ENCODE results near the gene YEATS2. TPM values are rescaled to one million over a fixed set of nuclear protein-coding genes. Genes with fewer than 3 reads are reported as not detected.

Gene YEATS2
- total RNA-seq, 1 donor from 2014 or later, result 61.9 TPM

DNA sequence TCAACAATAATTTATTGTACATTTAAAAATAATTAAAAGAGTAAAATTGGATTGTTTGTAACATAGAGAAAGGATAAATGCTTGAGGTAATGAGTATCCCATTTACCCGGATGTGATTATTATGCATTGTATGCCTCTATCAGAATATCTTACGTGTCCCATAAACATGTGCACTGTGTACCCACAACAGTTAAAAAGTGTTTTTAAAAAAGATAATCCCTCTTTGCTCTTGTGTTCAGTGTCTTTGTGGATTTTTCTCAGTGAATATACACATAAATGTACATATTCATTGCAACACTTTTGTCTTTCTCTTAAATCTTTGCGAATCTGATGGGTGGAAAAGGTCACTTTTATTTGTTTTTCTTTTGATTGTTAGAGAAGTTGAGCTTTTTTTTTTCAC lies 20.4 kb downstream of the YEATS2 start:
- peaks cover 19% of the 10 kb centered on the region for H3K36me3 Mint-ChIP-seq (ENCODE audit: low read depth)
- TF ChIP-seq, protein P1, sequence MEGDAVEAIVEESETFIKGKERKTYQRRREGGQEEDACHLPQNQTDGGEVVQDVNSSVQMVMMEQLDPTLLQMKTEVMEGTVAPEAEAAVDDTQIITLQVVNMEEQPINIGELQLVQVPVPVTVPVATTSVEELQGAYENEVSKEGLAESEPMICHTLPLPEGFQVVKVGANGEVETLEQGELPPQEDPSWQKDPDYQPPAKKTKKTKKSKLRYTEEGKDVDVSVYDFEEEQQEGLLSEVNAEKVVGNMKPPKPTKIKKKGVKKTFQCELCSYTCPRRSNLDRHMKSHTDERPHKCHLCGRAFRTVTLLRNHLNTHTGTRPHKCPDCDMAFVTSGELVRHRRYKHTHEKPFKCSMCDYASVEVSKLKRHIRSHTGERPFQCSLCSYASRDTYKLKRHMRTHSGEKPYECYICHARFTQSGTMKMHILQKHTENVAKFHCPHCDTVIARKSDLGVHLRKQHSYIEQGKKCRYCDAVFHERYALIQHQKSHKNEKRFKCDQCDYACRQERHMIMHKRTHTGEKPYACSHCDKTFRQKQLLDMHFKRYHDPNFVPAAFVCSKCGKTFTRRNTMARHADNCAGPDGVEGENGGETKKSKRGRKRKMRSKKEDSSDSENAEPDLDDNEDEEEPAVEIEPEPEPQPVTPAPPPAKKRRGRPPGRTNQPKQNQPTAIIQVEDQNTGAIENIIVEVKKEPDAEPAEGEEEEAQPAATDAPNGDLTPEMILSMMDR (conservative IDR thresholded peaks at IDR 0.05), result no peak
- DNase-seq (ENCODE audit: low read depth, low spot score), result no peak
- H3K4me1 Mint-ChIP-seq, result peaks cover 11% of the 10 kb centered on the region
- no peak overlapping the region for H3K27ac Mint-ChIP-seq (ENCODE audit: unreplicated experiment)
- no peak overlapping the region for H3K4me3 Mint-ChIP-seq
- H3K9me3 Mint-ChIP-seq, result no peaks in the 10 kb centered on the region
- H3K27me3 Mint-ChIP-seq (ENCODE audit: low read depth), result no peaks in the 10 kb centered on the region

DNA sequence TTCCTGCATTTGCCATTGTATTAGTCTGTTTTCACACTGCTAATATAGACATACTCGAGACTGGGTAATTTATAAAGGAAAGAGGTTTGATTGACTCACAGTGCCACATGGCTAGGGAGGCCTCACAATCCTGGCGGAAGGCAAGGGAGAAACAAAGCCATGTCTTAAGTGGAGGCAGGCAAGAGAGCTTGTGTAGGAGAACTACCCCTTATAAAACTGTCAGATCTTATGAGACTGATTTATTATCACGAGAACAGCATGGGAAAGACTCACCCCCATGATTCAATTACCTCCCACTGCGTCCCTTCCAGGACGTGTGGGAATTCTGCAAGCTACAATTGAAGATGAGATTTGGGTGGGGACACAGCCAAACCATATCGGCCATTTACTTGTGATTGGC lies 27.8 kb downstream of the YEATS2 start:
- Mint-ChIP-seq H3K27ac (ENCODE audit: unreplicated experiment) (peak overlapping the region; percentile 75), H3K36me3 (ENCODE audit: low read depth) (peaks cover 46% of the 10 kb centered on the region), H3K27me3 (ENCODE audit: low read depth) (no peaks in the 10 kb centered on the region), H3K4me1 (no peaks in the 10 kb centered on the region), H3K9me3 (no peaks in the 10 kb centered on the region), H3K4me3 (no peak overlapping the region)
- TF ChIP-seq, protein P1 (conservative IDR thresholded peaks at IDR 0.05), result no peak
- DNase-seq (ENCODE audit: low read depth, low spot score), result no peak

DNA sequence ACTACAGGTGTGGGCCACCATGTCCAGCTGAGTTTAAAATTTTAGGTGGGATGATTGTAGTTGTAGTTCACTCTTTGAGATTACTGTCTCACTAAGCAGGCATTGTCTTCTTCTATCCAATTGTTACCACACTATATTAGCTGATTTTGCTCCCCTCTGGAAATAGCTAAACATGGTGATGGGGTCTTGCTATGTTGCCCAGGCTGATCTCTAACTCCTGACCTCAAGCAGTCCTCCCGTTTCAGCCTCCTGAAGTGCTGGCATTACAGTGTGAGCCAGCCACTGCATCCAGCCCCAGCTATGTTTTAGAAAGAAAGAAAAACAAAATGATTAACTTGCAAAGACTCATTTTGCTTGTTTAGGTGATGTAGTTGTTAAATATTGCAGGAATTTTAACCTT lies 30.6 kb downstream of the YEATS2 start:
- TF ChIP-seq, protein P1 (conservative IDR thresholded peaks at IDR 0.05), result no peak
- H3K27ac Mint-ChIP-seq (ENCODE audit: unreplicated experiment), result no peak overlapping the region
- H3K4me3 Mint-ChIP-seq, result no peak overlapping the region
- no peaks in the 10 kb centered on the region for H3K27me3 Mint-ChIP-seq (ENCODE audit: low read depth)
- H3K9me3 Mint-ChIP-seq, result no peaks in the 10 kb centered on the region
- H3K36me3 Mint-ChIP-seq (ENCODE audit: low read depth), result peaks cover 43% of the 10 kb centered on the region
- H3K4me1 Mint-ChIP-seq, result no peaks in the 10 kb centered on the region
- no peak for DNase-seq (ENCODE audit: low read depth, low spot score)

DNA sequence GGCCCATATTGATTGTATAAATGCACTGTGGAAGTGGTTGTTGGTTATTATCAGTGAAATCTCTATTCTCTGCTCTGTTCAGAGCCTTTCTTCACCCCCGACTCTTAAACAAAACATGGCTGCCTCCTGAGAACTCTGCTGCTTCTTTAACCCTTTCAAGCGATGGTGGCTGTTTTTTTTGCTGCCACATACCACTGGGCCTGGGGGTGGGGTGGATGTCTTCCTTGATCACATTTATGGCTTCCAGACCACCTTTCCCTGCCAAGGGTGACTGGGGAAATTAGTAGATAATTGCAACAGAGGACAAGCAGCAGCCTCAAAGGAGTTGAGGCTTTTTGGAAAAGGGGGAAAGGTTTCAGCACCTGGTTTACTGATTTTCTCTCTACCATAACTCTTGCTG lies 32.8 kb downstream of the YEATS2 start:
- Mint-ChIP-seq H3K4me1 (peaks cover 5% of the 10 kb centered on the region), H3K4me3 (no peak overlapping the region), H3K36me3 (ENCODE audit: low read depth) (peaks cover 48% of the 10 kb centered on the region), H3K9me3 (no peaks in the 10 kb centered on the region), H3K27me3 (ENCODE audit: low read depth) (no peaks in the 10 kb centered on the region), H3K27ac (ENCODE audit: unreplicated experiment) (peak overlapping the region; percentile 55)
- TF ChIP-seq, protein P1 (conservative IDR thresholded peaks at IDR 0.05), result no peak
- no peak for DNase-seq (ENCODE audit: low read depth, low spot score)

DNA sequence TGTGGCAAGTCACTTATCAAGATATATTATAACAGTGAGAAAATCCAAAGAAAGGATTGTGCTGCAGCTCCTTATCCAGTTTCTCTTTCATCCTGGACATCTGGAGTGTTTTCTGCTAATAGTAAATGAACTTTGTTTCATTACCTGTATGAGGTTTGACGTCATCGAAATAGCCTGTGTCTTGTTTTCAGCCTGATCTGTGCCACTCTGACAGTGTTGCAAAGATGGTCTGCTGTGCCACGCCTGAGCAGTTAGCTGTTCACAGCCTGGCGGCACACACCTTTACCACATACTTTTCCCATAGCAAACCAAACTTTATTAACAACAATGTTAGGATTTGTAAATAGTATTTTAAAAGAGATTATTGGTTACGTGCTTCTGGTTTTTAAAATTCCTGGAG lies 34.0 kb downstream of the YEATS2 start:
- no peaks in the 10 kb centered on the region for H3K9me3 Mint-ChIP-seq
- H3K4me3 Mint-ChIP-seq, result no peak overlapping the region
- peaks cover 36% of the 10 kb centered on the region for H3K36me3 Mint-ChIP-seq (ENCODE audit: low read depth)
- peaks cover 7% of the 10 kb centered on the region for H3K4me1 Mint-ChIP-seq
- no peaks in the 10 kb centered on the region for H3K27me3 Mint-ChIP-seq (ENCODE audit: low read depth)
- DNase-seq (ENCODE audit: low read depth, low spot score), result no peak
- no peak overlapping the region for H3K27ac Mint-ChIP-seq (ENCODE audit: unreplicated experiment)
- TF ChIP-seq, protein P1 (conservative IDR thresholded peaks at IDR 0.05), result no peak

DNA sequence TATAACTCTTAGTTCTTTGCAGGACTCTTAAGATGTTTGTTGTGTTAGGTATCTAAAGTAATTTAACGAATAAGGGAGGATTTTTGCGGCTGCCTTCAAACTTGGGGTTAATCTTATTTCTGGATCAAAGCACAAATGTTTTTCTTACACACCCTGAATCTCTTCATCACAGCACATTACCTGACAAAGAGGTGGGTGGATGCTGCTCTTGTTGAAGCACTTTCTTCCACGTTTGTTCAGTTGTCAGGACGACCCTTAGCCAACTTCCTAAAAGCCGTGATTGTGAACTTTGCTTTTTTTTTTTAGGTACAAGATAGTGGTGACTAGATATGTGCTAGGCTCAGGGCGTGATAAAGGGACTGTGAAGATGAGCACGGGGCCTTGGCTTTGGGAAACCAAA lies 36.0 kb downstream of the YEATS2 start:
- Mint-ChIP-seq H3K4me3 (no peak overlapping the region), H3K4me1 (peaks cover 7% of the 10 kb centered on the region), H3K36me3 (ENCODE audit: low read depth) (peaks cover 36% of the 10 kb centered on the region), H3K9me3 (no peaks in the 10 kb centered on the region), H3K27me3 (ENCODE audit: low read depth) (no peaks in the 10 kb centered on the region), H3K27ac (ENCODE audit: unreplicated experiment) (no peak overlapping the region)
- DNase-seq (ENCODE audit: low read depth, low spot score), result no peak
- TF ChIP-seq, protein P1 (conservative IDR thresholded peaks at IDR 0.05), result no peak
